PC-9 (cell line): ENCODE results near the gene NARF. TPM values are rescaled to one million over a fixed set of nuclear protein-coding genes. Genes with fewer than 3 reads are reported as not detected.
A peak's percentile ranks its signal among the peaks of the same experiment; 100 is the strongest.

Source experiments
- BruUV-seq: library from RNA; stranded (reverse); fragments of 400-500 nt; replicated peaks from 2 replicates; lab custom pipeline; 2021; lab: Mats Ljungman, UMichigan
- CTCF ChIA-PET: fragments of 300-600 bp; sonication (Branson Sonifier 250); formaldehyde crosslinking; loops from one replicate; lab custom pipeline; 2022; ENCODE audit warnings: antibody characterized with exemption; lab: Charles Lee
- POLR2A ChIA-PET: fragments of 300-600 bp; sonication (Branson Sonifier 250); formaldehyde crosslinking; loops from one replicate; lab custom pipeline; 2022; ENCODE audit warnings: antibody characterized with exemption; ENCODE audit not compliant: unreplicated experiment; lab: Charles Lee
- DNase-seq, 2 experiments: peaks; one replicate each; pipeline versions ENCODE4 v3.0.0 to v3.0.0-alpha.2; 2015 to 2022; ENCODE audit warnings: mixed read lengths in 1 of 2
- H2AFZ ChIP-seq: fragments of 200-600 bp; sonication (generic); 2 replicates; pipeline ENCODE4 v1.8.1; 2017; ENCODE audit warnings: antibody characterized with exemption
- H3F3A ChIP-seq: fragments of 200-600 bp; sonication (generic); 2 replicates; pipeline ENCODE4 v1.8.1; 2017; ENCODE audit warnings: antibody characterized with exemption, mild to moderate bottlenecking, low read depth; ENCODE audit not compliant: insufficient read depth
- H3K27ac ChIP-seq: fragments of 200-600 bp; sonication (generic); 2 replicates; pipeline ENCODE4 v1.6.1; 2016; ENCODE audit warnings: mixed run types
- H3K27me3 ChIP-seq: fragments of 200-600 bp; sonication (generic); 2 replicates; pipeline ENCODE4 v1.6.1; 2016; ENCODE audit warnings: low read depth, mixed run types; ENCODE audit not compliant: insufficient read depth
- H3K36me3 ChIP-seq: fragments of 200-600 bp; sonication (generic); 2 replicates; pipeline ENCODE4 v1.6.1; 2016; ENCODE audit warnings: low read depth, mixed run types
- H3K4me1 ChIP-seq: fragments of 200-600 bp; sonication (generic); replicated peaks from 2 replicates; pipeline ENCODE4 v1.6.1; 2016; ENCODE audit warnings: mixed run types; ENCODE audit not compliant: insufficient read depth
- H3K4me2 ChIP-seq: fragments of 200-600 bp; sonication (generic); 2 replicates; pipeline ENCODE4 v1.6.1; 2017; ENCODE audit warnings: mixed run types
- H3K4me3 ChIP-seq: fragments of 200-600 bp; sonication (generic); 2 replicates; pipeline ENCODE4 v1.6.1; 2016; ENCODE audit warnings: mixed run types
- H3K79me2 ChIP-seq: fragments of 200-600 bp; sonication (generic); 2 replicates; pipeline ENCODE4 v1.6.1; 2017; ENCODE audit warnings: low read depth, mixed run types
- H3K9me2 ChIP-seq: fragments of 200-600 bp; sonication (generic); 2 replicates; pipeline ENCODE4 v1.8.1; 2017; ENCODE audit warnings: mild to moderate bottlenecking; ENCODE audit not compliant: insufficient read depth
- H3K9me3 ChIP-seq: fragments of 200-600 bp; sonication (generic); 2 replicates; pipeline ENCODE4 v1.8.1; 2016; ENCODE audit warnings: low read depth; ENCODE audit not compliant: insufficient read depth
- H4K20me1 ChIP-seq: fragments of 200-600 bp; sonication (generic); 2 replicates; pipeline ENCODE4 v1.8.1; 2017; ENCODE audit not compliant: insufficient read depth
- CTCF ChIP-seq: fragments of 200-600 bp; sonication (generic); conservative IDR thresholded peaks from 2 replicates; pipeline ENCODE4 v1.6.1; 2017; ENCODE audit warnings: mixed run types, antibody characterized with exemption, mild to moderate bottlenecking, moderate library complexity
- EZH2 ChIP-seq: fragments of 200-600 bp; sonication (generic); IDR thresholded peaks from 2 replicates; pipeline ENCODE4 v1.8.0; 2017; ENCODE audit warnings: antibody characterized with exemption, low read depth
- intact Hi-C: fragments of 100-400 bp; cut with micrococcal nuclease; formaldehyde crosslinking; loops from one replicate; pipeline ENCODE4 v1.10.0; 2022; ENCODE audit not compliant: unreplicated experiment
- total RNA-seq: library from RNA; stranded (reverse); gene quantifications from 2 replicates; pipeline ENCODE4 v1.2.3, GENCODE V29; 2021

The NARF gene
- total RNA-seq, 1 experiment from 2014 or later = 57.2 TPM

GRCh38 chr17:82442643-82443464 lies 15.7 kb upstream of the NARF start:
- no peaks in the 10 kb centered on the region for H3K27me3 ChIP-seq
- H3F3A ChIP-seq = no peaks in the 10 kb centered on the region
- H3K9me3 ChIP-seq = no peaks in the 10 kb centered on the region
- intact Hi-C loops = no loop called here
- no peak overlapping the region for H3K27ac ChIP-seq
- TSS peak; percentile 36 for BruUV-seq
- H3K4me3 ChIP-seq = no peak overlapping the region
- H3K36me3 ChIP-seq = no peaks in the 10 kb centered on the region
- no peaks in the 10 kb centered on the region for H3K79me2 ChIP-seq
- ChIA-PET CTCF (no interaction called here), POLR2A (no interaction called here)
- TF ChIP-seq CTCF (no peak), EZH2 (no peak)
- no peak for DNase-seq
- no peaks in the 10 kb centered on the region for H4K20me1 ChIP-seq
- no peaks in the 10 kb centered on the region for H3K4me1 ChIP-seq
- H3K4me2 ChIP-seq = no peak overlapping the region
- no peak overlapping the region for H2AFZ ChIP-seq
- H3K9me2 ChIP-seq = no peaks in the 10 kb centered on the region

GRCh38 chr17:82443465-82444283 lies 14.9 kb upstream of the NARF start:
- Histone ChIP-seq H3F3A (no peaks in the 10 kb centered on the region), H2AFZ (no peak overlapping the region), H3K9me2 (no peaks in the 10 kb centered on the region), H3K4me2 (no peak overlapping the region), H3K79me2 (no peaks in the 10 kb centered on the region), H3K36me3 (no peaks in the 10 kb centered on the region), H3K4me1 (no peaks in the 10 kb centered on the region), H3K4me3 (no peak overlapping the region), H3K9me3 (no peaks in the 10 kb centered on the region), H3K27me3 (no peaks in the 10 kb centered on the region), H3K27ac (no peak overlapping the region), H4K20me1 (no peaks in the 10 kb centered on the region)
- BruUV-seq = no TSS peak
- CTCF ChIA-PET = interaction anchor here (0.6 kb wide), 1 partner anchor 19 kb away, joined by 6 read pairs; no protein-coding TSS in a partner anchor
- TF ChIP-seq EZH2 (no peak), CTCF (no peak)
- POLR2A ChIA-PET = no interaction called here
- intact Hi-C loops = no loop called here
- no peak for DNase-seq

- no peaks in the 10 kb centered on the region for H3K4me1 ChIP-seq
- H3K4me3 ChIP-seq = no peak overlapping the region
- BruUV-seq = no TSS peak
- no peaks in the 10 kb centered on the region for H3K27me3 ChIP-seq
- no peak overlapping the region for H3K4me2 ChIP-seq
- ChIA-PET CTCF (interaction anchor here (0.6 kb wide), 1 partner anchor 20 kb away, joined by 6 read pairs; no protein-coding TSS in a partner anchor), POLR2A (no interaction called here)
- H2AFZ ChIP-seq = no peak overlapping the region
- no peaks in the 10 kb centered on the region for H3K36me3 ChIP-seq
- H3K27ac ChIP-seq = no peak overlapping the region
- no peaks in the 10 kb centered on the region for H4K20me1 ChIP-seq
- DNase-seq = no peak
- no peaks in the 10 kb centered on the region for H3F3A ChIP-seq
- intact Hi-C loops = no loop called here
- H3K9me3 ChIP-seq = no peaks in the 10 kb centered on the region
- H3K9me2 ChIP-seq = no peaks in the 10 kb centered on the region
- 0 out of 2 replicates have a peak, but pooled peaks cover 2% of the 10 kb centered on the region for H3K79me2 ChIP-seq
- TF ChIP-seq CTCF = no peak
- TF ChIP-seq EZH2 = no peak
Measured at GRCh38 chr17:82444284-82444893, 14.2 kb upstream of the NARF start.
